GM18867 (cell line): ENCODE results near the gene OR10J4.
"Not testable (repeated sequence)": the region's sequence is repeated elsewhere in the genome, so short reads cannot be mapped to it uniquely, and the experiment has no call there.

Experiments used
- ATAC-seq: cut with Tn5 transposase; IDR thresholded peaks from one replicate; pipeline ENCODE4 v1.9.1; 2021; ENCODE audit warnings: mild to moderate bottlenecking, moderate library complexity; ENCODE audit not compliant: unreplicated experiment

OR10J4 gene

GRCh38 chr1:159431904-159432303 lies at the start of gene OR10J4:
Gene OR10J4, plus strand, starts transcription at chr1:159432204.
- ATAC-seq, result no peak

- no peak for ATAC-seq
Measured at GRCh38 chr1:159406821-159407220, 25.2 kb upstream of the OR10J4 start.

GRCh38 chr1:159408862-159409400 lies 23.1 kb upstream of the OR10J4 start:
- ATAC-seq, result no peak

DNA sequence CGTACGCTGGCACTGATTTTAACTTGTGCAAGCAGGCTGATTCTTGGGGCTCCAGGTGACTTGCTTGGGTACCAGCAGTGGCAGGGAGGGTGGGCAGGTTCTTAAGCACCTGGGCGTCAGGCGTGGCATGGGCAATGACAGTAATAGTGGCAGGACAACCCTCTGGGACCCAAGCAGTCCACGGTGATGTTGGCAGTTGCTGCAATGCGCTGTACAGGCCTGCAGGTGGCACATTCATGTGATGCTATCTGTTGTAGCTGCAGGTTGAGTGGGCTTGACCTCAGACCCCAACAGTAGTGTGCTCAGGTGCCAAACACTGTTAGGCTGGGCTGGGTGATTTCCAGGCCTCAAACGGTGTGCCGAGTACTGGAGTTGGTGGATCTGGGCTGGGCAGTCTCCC lies 10.2 kb upstream of the OR10J4 start:
- ATAC-seq, result no peak

DNA sequence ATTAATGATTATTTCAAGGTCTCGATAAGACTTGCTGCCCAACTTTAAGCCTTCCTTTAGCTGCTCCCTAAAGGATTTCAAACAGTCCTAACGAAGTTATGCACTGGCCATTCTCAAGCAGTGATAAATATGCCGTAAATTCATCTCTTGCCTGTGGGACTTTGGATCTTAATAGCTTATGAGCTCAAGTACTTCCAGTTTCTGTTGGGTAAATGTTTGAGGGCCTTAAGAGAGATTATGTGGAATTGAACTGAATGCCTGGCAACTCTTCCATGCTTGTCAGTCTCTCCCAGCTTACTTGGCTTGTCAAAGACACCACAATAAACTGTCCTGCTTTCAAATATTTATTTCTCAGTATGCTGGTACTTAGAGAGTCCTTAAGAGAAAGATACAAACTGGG lies 3.5 kb upstream of the OR10J4 start:
- no peak for ATAC-seq

- no peak for ATAC-seq
Measured at GRCh38 chr1:159429074-159429861, 2.7 kb upstream of the OR10J4 start.

- no peak for ATAC-seq
Measured at GRCh38 chr1:159430985-159431384, 1.0 kb upstream of the OR10J4 start.

DNA sequence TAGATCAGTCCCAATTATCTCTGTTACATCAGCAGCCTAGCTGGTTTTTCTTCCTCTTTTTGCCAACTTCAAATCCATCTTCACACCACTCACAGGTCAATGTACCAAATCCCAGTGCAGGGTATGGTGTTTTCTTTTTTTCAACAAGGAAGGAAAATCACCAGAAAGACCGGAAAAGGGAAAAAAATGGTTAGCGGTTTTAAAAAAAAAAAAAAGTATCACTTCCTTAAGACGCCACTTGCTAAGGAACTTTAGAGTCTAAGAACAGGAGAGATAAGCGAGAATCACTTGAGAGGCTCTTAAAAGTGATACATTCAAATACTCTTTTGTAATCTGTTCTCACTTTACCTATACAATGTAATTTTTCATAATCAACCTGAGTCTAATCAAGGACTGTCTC lies 4.5 kb downstream of the OR10J4 start:
- ATAC-seq, result no peak

GRCh38 chr1:159439422-159439821 lies 7.4 kb downstream of the OR10J4 start, which contains the start of gene OR10J1:
Gene OR10J1, plus strand, starts transcription at chr1:159439722. Its CDS starts 70 bp downstream, at chr1:159439792.
- ATAC-seq, result no peak

GRCh38 chr1:159441360-159441759 lies 9.4 kb downstream of the OR10J4 start:
- ATAC-seq, result no peak

GRCh38 chr1:159442428-159442827 lies 10.4 kb downstream of the OR10J4 start:
- ATAC-seq, result no peak

DNA sequence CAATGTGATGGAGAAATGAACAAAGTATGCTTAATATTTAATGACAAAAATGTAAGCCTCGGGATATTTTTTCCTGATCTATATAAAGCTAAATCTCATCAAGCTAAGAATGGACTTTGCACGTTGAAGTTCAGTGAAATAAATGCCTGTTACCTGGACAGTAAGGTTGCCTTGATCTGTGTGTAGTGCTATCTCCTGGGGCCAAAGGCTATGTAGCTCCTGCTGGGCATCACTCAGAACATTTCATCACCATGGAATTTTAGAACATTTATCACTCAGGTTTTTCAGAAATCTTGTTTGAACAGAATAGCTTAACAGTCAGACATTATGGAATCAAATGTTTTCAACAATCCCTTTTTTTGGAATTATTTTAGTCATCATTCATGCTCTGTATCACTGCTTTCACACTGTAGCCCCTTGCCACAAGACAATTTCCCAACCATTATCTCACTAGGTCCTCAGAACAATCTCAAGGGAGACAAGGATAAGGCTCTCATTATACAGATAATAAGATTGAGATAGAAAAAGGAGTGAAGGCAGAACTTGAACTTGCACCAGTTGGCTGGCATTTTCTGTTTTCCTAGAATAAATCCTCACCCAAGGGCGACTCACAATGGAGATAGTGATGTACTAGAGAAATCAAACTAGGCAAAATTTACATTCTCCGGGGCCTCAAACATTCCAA lies 11.2 kb downstream of the OR10J4 start:
- ATAC-seq, result no peak

GRCh38 chr1:159444511-159444910 lies 12.5 kb downstream of the OR10J4 start:
- no peak for ATAC-seq

- ATAC-seq, result no peak
Measured at GRCh38 chr1:159448181-159448580, 16.2 kb downstream of the OR10J4 start.

DNA sequence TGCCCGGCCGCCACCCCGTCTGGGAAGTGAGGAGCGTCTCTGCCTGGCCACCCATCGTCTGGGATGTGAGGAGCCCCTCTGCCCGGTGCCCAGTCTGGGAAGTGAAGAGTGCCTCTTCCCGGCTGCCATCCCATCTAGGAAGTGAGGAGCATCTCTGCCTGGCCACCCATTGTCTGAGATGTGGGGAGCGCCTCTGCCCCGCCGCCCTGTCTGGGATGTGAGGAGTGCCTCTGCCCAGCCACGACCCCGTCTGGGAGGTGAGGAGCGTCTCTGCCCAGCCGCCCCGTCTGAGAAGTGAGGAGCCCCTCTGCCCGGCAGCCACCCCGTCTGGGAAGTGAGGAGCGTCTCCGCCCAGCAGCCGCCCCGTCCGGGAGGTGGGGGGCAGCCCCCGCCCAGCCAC lies 17.6 kb downstream of the OR10J4 start:
- ATAC-seq, result not testable (repeated sequence)

GRCh38 chr1:159459551-159459950 lies 27.5 kb downstream of the OR10J4 start:
- no peak for ATAC-seq

DNA sequence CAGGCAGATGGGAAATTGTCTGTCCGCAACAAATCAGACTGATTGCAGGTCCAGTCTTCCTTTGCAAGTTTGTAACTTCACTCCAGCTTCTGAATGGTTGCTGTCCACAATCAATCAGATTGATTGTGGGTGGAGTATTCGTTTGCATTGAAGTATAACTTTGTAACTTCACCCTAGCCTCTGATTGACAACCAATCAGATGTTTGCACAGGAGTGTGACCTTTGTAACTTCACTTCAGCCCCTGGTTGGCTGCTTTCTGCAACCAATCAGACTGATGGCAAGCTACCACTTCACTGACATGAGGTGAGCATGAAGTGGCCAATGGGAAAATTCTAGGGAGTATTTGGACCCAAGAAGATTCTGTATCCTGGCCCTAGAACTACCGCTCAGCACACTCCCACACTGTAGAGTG lies 33.2 kb downstream of the OR10J4 start:
- no peak for ATAC-seq

DNA sequence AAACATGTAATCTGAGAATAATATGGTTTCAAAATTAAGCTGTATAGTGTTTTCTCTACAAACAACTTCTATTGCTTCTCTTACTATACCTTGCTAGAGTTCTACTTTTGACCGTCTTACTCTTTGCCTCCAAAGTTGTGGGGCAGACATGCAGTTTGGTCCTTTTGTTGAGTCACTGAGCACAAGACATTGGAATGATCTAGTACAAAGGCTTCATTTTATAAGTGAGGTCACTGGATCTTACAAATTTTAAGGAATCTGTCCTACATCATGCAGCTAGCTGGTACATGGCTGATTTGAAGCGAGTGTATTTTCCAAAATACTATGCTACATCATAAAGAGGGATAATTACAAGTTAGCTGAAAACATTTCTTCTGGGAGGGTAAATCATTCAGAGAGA lies 36.3 kb downstream of the OR10J4 start:
- ATAC-seq, result no peak

DNA sequence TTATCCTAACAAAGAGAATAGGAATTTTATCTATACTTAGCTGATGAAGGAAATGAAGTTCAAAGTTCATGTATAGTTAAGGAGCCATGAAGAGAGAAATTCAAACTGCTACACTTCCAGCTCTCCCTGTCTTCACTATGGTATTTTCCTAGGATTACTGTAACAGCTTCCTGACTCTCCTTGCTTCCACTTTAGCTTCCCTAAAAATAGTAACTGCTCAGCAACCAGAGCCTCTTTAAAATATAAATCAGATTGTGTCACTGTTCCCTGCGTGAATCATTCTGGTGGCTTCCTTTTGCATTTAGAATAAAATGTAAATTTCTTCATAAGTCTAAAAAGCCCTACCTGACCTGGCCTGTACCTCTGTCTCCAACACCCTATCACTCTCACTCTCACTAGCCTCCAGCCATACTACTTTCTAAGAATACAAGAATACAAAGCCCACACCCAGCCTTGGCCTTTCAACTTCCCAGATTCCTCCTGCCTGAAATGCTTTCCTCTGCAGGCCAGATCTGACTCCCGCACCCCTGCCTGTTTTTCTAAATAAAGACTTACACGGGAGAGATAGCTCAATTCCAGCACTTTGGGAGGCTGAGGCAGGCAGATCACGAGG lies 38.0 kb downstream of the OR10J4 start:
- ATAC-seq, result no peak

DNA sequence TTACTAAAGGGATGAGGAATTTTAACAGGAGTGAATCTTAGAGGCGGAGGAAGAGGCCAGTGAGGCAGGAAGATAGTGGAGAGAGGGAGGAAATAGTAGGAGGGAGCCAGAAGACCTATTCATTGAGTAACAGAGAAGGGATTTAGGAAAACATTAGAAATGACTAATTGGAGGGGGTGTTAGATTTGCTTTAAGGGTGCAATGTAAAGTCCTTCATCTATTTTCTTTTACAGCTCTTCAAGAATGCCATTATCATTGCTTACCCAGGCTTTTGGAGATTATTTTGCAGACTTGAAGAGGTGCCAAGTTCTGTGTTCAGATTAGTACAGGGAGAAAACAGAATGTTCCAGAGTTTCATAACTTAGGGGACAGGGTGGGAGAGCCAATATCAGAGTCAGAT lies 41.3 kb downstream of the OR10J4 start:
- no peak for ATAC-seq

DNA sequence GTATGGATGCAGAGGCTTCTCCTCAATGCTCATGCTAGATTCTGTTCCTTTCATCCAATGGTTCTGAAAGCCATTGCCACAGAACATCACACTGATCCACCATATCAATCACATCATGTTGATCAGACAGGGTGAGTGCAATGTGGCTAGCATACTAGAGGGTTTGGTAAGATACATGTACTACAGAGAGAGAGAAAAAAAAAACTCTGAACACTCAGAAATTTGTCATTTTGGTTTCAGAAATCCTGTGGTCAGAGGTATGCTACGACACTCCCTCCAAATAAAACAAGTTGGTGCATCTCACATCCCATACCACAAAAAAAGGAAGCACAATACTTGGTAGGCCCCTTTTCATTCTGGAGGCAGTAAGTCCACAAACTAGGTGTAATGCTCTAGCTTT lies 42.9 kb downstream of the OR10J4 start:
- ATAC-seq, result no peak
